GM13976 (cell line): ENCODE measurements around the gene SLC16A10.

Source experiments
- DNase-seq: peaks from one replicate; pipeline ENCODE4 v3.0.0; 2012; ENCODE audit warnings: low spot score
- in situ Hi-C: fragments of 300-500 bp; cut with MboI; formaldehyde crosslinking; loops from one replicate; pipeline ENCODE4 v1.12.0; 2022; ENCODE audit warnings: low sequenced_read_pairs, mixed read lengths, inconsistent platforms; ENCODE audit not compliant: unreplicated experiment
- TF ChIP-seq, protein P1 (sequence below): IDR thresholded peaks from 2 replicates; pipeline ENCODE4 v1.5.1; 2012; ENCODE audit warnings: borderline replicate concordance, mild to moderate bottlenecking; ENCODE audit not compliant: insufficient read depth; ENCODE audit errors: extremely low read depth, missing control alignments, control extremely low read depth

The SLC16A10 gene

DNA sequence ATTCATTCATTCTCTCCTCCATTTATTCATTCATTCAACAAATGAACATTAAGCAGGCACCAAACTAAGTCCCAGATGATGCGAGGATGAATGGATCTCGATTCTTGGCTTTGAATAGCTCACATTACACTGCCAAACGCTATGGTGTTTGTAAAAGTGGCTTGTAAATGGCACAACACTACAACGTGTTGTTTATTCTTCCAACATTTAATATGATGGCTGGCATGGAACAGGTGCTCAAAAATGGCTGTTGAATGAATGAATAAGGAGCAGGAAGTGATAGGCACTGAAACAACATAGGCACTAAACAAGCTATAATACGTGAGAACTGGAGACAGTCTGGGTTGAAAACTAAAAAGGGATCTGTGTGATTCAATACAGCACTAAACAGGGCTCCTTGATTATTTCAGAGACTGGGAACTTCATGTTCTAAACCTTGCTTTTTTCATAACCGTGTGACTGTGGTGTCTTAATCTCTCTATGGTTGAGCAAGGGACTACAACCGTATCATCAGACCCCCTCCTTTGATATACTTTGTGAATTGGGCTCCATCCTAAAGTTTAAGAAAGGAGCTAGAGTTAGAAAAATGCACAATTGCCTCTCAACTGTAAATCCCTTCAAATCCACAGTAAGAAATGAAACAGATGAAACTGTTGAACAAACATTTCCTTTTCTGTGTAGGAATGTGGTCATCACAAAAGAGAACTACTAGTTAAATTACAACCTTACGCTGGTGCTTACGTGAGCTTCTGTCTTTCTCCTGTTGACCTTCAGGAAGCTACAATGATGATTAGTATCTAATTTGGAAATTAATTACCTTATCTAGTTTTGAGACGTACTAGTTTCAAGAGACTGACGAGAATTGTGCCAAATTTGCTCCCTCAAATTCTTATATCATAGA, 16.9 kb upstream of the SLC16A10 start:
- in situ Hi-C loops: no loop called here
- TF ChIP-seq, protein P1, sequence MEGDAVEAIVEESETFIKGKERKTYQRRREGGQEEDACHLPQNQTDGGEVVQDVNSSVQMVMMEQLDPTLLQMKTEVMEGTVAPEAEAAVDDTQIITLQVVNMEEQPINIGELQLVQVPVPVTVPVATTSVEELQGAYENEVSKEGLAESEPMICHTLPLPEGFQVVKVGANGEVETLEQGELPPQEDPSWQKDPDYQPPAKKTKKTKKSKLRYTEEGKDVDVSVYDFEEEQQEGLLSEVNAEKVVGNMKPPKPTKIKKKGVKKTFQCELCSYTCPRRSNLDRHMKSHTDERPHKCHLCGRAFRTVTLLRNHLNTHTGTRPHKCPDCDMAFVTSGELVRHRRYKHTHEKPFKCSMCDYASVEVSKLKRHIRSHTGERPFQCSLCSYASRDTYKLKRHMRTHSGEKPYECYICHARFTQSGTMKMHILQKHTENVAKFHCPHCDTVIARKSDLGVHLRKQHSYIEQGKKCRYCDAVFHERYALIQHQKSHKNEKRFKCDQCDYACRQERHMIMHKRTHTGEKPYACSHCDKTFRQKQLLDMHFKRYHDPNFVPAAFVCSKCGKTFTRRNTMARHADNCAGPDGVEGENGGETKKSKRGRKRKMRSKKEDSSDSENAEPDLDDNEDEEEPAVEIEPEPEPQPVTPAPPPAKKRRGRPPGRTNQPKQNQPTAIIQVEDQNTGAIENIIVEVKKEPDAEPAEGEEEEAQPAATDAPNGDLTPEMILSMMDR: no peak
- no peak for DNase-seq

DNA sequence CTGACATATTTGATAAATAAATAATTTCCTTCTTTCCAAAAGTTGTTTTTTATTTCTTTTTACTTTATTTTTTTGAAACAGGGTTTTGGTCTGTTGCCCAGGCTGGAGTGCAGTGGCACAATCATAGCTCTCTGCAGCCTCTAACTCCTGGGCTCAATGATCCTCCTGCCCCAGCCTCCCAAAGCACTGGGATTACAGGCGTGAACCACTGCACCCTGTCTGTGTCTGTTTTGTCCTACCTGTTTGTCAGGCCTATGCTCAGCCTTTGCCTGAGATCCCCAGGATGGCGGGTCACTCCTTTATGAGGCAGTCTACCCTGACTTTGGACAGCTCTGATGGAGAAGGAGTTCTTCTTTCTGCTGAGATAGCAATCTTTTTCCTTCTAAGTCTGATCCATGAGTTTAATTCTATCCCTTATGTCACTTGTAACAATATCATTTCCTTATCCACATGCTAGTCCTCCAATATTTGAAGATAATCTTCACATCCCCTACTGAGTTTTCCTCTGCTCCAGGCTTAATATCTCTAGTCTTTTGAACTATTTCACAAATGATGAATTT, 14.4 kb upstream of the SLC16A10 start:
- DNase-seq: no peak
- in situ Hi-C loops: no loop called here
- TF ChIP-seq, protein P1: no peak

DNA sequence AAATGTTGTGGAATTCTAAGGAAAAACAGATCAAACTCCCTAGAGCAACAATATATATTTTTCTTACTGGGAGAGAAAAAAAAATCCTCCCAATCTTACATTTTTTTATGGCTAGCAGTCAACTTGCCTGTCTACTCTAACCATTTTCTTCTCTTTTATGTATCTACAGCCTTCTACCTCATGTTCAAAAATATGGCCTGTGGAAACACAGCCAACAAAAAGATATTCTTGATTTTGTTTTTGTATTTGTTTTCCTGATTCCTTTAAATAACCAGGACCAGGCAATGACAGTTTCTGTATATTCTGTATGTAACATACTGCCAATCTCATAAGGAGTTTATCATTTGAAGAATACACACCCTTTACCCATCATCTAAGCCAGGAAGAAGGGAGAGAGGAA, 13.0 kb upstream of the SLC16A10 start:
- in situ Hi-C loops: no loop called here
- TF ChIP-seq, protein P1: no peak
- DNase-seq: no peak

DNA sequence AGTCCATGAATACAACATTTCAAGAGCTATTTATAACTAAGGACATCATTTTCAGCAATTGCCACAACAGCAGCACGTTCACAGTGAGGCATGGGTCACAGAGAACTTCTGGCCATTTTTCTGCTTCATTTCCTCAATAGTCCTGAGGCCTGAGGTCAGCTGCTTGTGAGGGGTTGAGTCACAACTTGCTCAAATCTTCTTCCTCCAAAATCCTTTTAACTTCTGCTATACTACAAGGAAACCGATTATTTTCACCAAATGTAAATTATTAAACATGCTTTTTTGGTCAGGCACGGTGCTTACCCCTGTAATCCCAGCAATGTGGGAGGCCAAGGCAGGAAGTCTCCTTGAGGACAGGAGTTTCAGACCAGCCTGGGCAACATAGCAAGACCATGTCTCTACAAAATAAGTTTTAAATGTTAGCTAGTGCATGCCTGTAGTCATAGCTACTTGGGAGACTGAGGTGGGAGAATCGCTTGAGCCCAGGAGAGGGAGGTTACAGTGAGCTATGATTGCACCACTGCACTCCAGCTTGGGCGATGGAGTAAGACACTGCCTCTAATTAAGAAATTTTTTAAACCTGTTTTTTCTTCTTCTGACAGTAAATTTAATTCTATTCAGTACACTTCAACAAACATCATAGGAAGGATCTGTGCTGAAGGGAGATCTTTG, 11.1 kb upstream of the SLC16A10 start:
- DNase-seq: no peak
- TF ChIP-seq, protein P1: no peak
- in situ Hi-C loops: no loop called here

DNA sequence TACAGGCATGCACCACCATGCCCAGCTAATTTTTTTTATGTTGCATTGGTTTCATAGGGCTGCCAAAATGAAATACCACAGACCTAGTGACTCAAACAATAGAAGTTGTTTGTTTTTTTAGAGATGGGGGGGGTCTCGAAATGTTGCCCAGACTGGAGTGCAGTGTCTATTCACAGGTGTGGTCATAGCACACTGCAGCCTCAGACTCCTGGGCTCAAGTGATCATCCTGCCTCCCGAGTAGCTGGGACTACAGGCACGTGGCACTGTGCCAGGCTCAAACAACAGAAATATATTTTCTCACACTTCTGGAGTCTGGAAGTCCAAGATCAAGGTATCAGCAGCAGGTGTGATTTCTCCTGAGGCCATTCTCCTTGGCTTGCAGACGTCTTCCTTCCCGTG, 6.6 kb upstream of the SLC16A10 start:
- TF ChIP-seq, protein P1: no peak
- in situ Hi-C loops: no loop called here
- no peak for DNase-seq

DNA sequence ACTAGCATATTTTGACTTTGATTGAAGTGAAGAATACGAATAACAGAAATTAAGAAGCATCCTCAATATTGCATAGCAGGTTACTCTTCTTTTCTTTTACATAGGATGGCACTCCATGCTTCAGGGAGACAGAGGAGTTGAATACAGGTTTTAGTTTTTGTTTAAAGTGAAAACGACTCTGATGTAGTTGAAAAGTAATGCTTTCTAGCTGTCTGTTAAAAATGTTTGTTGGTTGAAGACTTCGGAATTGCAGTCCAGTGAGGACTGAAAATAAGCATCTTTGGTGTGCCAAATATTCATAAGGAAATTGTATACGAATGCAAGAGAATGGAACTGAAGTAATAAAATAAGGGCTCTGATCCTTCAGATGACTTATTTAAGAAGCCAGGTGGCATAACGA, 618 bp upstream of the SLC16A10 start:
- TF ChIP-seq, protein P1: no peak
- in situ Hi-C loops: no loop called here
- no peak for DNase-seq
